OCI-LY1 (cell line): ENCODE results near the gene RND3.

Experiments
- H2AFZ ChIP-seq: fragments of 200-600 bp; sonication (generic), shearing (Covaris generic); 2 replicates; pipeline ENCODE4 v1.6.0; 2014; ENCODE audit warnings: antibody characterized with exemption, mild to moderate bottlenecking, low read length
- H3F3A ChIP-seq: fragments of 200-600 bp; sonication (generic), shearing (Covaris generic); 2 replicates; pipeline ENCODE4 v1.6.0; 2014; ENCODE audit warnings: mild to moderate bottlenecking, antibody characterized with exemption, low read length, moderate library complexity; ENCODE audit not compliant: insufficient read depth
- H3K27ac ChIP-seq: fragments of 200-600 bp; sonication (generic); 2 replicates; pipeline ENCODE4 v1.5.1; 2014; ENCODE audit warnings: low read length, mixed run types, mild to moderate bottlenecking, low read depth; ENCODE audit not compliant: poor library complexity, severe bottlenecking
- H3K27me3 ChIP-seq: fragments of 200-600 bp; sonication (generic); 2 replicates; pipeline ENCODE4 v1.6.0; 2014; ENCODE audit warnings: antibody characterized with exemption, mild to moderate bottlenecking, low read length, moderate library complexity; ENCODE audit not compliant: insufficient read depth
- H3K36me3 ChIP-seq: fragments of 200-600 bp; sonication (generic); 2 replicates; pipeline ENCODE4 v1.6.1; 2014; ENCODE audit warnings: mild to moderate bottlenecking, antibody characterized with exemption, low read length, moderate library complexity, mixed read lengths; ENCODE audit not compliant: insufficient read depth
- H3K4me1 ChIP-seq: fragments of 200-600 bp; sonication (generic); 2 replicates; pipeline ENCODE4 v1.5.1; 2014; ENCODE audit warnings: mild to moderate bottlenecking, low read length, moderate library complexity; ENCODE audit not compliant: insufficient read depth, severe bottlenecking
- H3K4me2 ChIP-seq: fragments of 200-600 bp; sonication (generic), shearing (Covaris generic); 2 replicates; pipeline ENCODE4 v1.6.1; 2014; ENCODE audit warnings: low read length
- H3K4me3 ChIP-seq: fragments of 200-600 bp; sonication (generic); 2 replicates; pipeline ENCODE4 v1.5.1; 2014; ENCODE audit warnings: low read length, low read depth, mild to moderate bottlenecking, mixed read lengths; ENCODE audit not compliant: poor library complexity, severe bottlenecking
- H3K79me2 ChIP-seq: fragments of 200-600 bp; shearing (Covaris generic); 2 replicates; pipeline ENCODE4 v1.6.1; 2016; ENCODE audit warnings: mixed run types, low read length, mixed read lengths; ENCODE audit not compliant: insufficient read depth
- H3K9ac ChIP-seq: fragments of 200-600 bp; sonication (generic), shearing (Covaris generic); 2 replicates; pipeline ENCODE4 v1.6.1; 2014; ENCODE audit warnings: mild to moderate bottlenecking, low read length, mixed read lengths
- H3K9me2 ChIP-seq: fragments of 200-600 bp; sonication (generic), shearing (Covaris generic); 2 replicates; pipeline ENCODE4 v1.6.1; 2014; ENCODE audit warnings: low read depth, mild to moderate bottlenecking, low read length, mixed read lengths
- H3K9me3 ChIP-seq: fragments of 200-600 bp; shearing (Covaris generic); 2 replicates; pipeline ENCODE4 v1.6.1; 2014; ENCODE audit warnings: low read length, mixed read lengths
- H4K20me1 ChIP-seq: fragments of 200-600 bp; sonication (generic), shearing (Covaris generic); 2 replicates; pipeline ENCODE4 v1.6.0; 2016; ENCODE audit warnings: mild to moderate bottlenecking, low read length; ENCODE audit not compliant: insufficient read depth
- EZH2 ChIP-seq: fragments of 200-600 bp; sonication (generic), shearing (Covaris generic); IDR thresholded peaks from 2 replicates; pipeline ENCODE4 v1.8.0; 2017; ENCODE audit warnings: borderline replicate concordance, mixed run types, mild to moderate bottlenecking, antibody characterized with exemption, low read length, moderate library complexity, mixed read lengths
- TF ChIP-seq, protein P1 (sequence below): fragments of 200-600 bp; sonication (generic), shearing (Covaris generic); IDR thresholded peaks from 2 replicates; pipeline ENCODE4 v1.5.1; 2017; ENCODE audit warnings: mild to moderate bottlenecking, antibody characterized with exemption, low read length, moderate library complexity, mixed read lengths

The RND3 gene, protein sequence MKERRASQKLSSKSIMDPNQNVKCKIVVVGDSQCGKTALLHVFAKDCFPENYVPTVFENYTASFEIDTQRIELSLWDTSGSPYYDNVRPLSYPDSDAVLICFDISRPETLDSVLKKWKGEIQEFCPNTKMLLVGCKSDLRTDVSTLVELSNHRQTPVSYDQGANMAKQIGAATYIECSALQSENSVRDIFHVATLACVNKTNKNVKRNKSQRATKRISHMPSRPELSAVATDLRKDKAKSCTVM

DNA sequence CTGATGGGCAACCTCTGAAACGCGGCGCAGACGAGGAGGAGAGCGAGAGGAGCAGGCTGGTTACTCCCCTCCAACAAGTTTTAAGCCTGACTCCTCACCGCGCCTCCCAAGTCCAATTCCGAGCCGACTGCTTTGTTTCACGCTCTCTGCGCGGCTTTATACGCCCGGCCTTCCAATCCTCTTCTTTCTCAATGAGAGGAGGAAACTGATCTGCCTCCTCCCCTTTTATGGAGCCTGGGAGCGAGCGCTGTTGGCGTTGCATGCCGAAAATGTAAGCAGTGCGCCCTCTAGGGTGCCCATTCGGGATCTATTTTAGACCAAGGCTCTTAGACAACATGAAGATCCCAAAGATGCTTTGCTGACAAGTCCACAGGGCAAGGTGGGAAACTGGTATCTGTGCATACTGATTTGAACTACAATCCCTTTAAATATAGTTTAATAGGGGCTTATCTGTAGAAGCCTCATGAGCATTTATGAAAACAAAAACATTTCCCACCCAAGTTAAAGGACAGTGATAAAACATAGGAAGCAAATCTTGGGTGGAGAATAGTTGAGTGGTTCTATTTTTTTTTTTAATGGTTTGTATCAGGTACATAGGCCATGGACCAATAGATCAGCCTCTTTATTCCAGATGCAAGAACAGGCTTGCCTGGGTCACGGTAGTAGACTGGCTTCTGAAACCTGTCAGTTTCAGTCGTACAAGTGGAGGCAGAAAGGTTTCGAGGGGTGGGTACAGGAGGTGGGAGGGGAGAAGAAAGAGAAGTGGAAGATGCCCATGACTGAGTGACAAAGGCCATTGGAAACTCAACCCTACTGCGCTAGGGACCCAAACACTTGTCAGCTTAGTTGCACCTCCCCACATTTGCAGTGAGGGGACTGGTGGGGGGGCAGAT, at the start of gene RND3:
Gene RND3, minus strand, starts transcription at position 131 of the 893 bp plus-strand sequence. CDS start 250 bp downstream, outside the sequence.
- Histone ChIP-seq H3K9ac (no peak within 1 kb of the TSS), H3K27me3 (no peaks in the 10 kb centered on the region), H3K9me2 (no peaks in the 10 kb centered on the region), H3F3A (no peaks in the 10 kb centered on the region), H2AFZ (no peak within 1 kb of the TSS), H3K36me3 (no peaks in the 10 kb centered on the region), H3K9me3 (no peaks in the 10 kb centered on the region), H3K27ac (no peak within 1 kb of the TSS), H4K20me1 (no peaks in the 10 kb centered on the region), H3K4me1 (no peaks in the 10 kb centered on the region), H3K4me3 (no peak within 1 kb of the TSS), H3K4me2 (no peak within 1 kb of the TSS), H3K79me2 (no peaks in the 10 kb centered on the region)
- no peak for TF ChIP-seq EZH2
- TF ChIP-seq, protein P1, sequence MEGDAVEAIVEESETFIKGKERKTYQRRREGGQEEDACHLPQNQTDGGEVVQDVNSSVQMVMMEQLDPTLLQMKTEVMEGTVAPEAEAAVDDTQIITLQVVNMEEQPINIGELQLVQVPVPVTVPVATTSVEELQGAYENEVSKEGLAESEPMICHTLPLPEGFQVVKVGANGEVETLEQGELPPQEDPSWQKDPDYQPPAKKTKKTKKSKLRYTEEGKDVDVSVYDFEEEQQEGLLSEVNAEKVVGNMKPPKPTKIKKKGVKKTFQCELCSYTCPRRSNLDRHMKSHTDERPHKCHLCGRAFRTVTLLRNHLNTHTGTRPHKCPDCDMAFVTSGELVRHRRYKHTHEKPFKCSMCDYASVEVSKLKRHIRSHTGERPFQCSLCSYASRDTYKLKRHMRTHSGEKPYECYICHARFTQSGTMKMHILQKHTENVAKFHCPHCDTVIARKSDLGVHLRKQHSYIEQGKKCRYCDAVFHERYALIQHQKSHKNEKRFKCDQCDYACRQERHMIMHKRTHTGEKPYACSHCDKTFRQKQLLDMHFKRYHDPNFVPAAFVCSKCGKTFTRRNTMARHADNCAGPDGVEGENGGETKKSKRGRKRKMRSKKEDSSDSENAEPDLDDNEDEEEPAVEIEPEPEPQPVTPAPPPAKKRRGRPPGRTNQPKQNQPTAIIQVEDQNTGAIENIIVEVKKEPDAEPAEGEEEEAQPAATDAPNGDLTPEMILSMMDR: peak; percentile 69

DNA sequence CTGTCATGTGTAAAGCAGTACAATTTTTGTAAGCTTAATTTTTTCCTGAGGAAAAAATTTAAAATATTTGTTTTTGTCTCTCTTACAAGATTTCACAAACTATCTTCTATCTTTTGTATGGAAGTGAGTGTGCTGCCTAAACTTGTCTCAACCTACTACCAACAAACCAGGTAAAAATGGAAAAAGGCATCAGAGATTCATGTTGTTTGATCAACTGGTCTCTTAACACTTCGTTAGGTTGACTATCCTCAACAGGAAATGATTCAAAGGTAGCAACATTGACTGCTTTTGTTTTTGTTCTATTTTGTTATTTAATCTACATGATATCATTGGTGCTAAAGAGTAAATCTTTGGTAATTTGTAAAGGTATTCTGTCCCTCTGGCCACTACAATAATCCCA, 47.7 kb upstream of the RND3 start:
- Histone ChIP-seq H3K27me3 (no peaks in the 10 kb centered on the region), H3K4me1 (no peaks in the 10 kb centered on the region), H3F3A (no peaks in the 10 kb centered on the region), H3K4me3 (no peak overlapping the region), H3K9me2 (no peaks in the 10 kb centered on the region), H4K20me1 (no peaks in the 10 kb centered on the region), H3K27ac (no peak overlapping the region), H3K9me3 (no peaks in the 10 kb centered on the region), H2AFZ (no peak overlapping the region), H3K79me2 (no peaks in the 10 kb centered on the region), H3K36me3 (no peaks in the 10 kb centered on the region), H3K9ac (no peak overlapping the region), H3K4me2 (no peak overlapping the region)
- TF ChIP-seq, protein P1: no peak
- no peak for TF ChIP-seq EZH2

DNA sequence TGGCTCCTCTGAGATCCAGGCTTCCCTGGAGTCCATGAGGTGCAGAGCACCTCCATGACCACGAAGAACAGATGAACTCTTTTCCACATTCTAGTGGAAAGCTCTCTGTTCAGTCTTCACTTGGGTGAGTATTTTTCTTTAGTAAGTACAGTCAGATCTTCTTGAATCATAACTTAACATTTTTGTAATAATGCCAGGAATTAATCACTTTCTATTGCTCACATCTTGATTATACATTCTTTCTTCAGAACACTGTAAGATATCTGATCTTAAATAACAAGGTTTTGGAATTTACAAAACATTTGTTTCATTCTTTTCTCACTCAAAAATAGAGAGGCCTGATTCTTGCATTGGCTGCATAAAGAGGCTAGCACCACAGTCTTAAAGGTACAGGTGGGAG, 45.4 kb upstream of the RND3 start:
- TF ChIP-seq, protein P1: no peak
- TF ChIP-seq EZH2: no peak
- Histone ChIP-seq H3K79me2 (no peaks in the 10 kb centered on the region), H3K9me3 (no peaks in the 10 kb centered on the region), H3F3A (no peaks in the 10 kb centered on the region), H3K4me3 (no peak overlapping the region), H2AFZ (no peak overlapping the region), H3K27ac (no peak overlapping the region), H4K20me1 (no peaks in the 10 kb centered on the region), H3K27me3 (no peaks in the 10 kb centered on the region), H3K4me1 (no peaks in the 10 kb centered on the region), H3K9ac (no peak overlapping the region), H3K4me2 (no peak overlapping the region), H3K36me3 (no peaks in the 10 kb centered on the region), H3K9me2 (no peaks in the 10 kb centered on the region)
